HG02642 (cell line): ENCODE results near the gene AP3S2.
"Not testable (repeated sequence)": the region's sequence is repeated elsewhere in the genome, so short reads cannot be mapped to it uniquely, and the experiment has no call there.

ENCODE experiments used
- ATAC-seq: cut with Tn5 transposase; IDR thresholded peaks from one replicate; pipeline ENCODE4 v1.9.1; 2021; ENCODE audit warnings: mild to moderate bottlenecking; ENCODE audit not compliant: unreplicated experiment, poor library complexity

AP3S2 gene

DNA sequence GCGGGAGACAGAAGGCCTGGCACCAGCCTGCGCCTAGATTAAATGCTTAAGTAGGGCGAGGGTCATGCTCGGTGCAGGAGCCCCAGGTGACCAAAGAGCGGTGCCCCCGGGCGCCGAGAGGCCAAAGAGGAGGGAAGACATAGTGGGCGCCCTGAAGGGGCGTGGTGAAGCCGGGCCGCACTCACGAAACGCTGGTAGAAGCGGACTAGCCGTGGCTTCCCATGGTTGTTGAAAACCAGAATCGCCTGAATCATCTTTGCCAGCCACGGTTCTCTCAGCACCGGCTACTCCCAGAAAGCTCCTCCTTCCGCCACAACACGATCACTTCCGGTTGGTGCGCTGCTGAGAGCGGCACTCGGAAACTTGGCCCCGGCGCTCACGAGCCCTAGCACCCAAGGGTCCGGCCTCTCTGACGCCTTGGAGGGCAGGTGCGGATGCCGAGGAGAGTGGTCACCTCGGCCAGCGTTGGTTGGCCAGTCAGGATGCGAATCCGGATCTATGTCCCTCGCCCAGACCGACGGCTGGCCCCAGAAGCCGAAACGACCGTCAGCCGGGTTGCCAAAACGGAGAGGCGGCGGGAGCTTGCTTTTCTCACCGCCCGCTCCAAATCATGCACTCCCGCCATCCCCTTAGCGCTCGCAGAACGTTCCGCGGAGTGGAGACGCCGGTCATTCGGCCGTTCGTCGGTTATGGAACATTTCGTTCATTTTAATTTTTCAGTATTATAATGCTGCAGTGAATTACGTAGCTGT is at the start of gene AP3S2:
Gene AP3S2, minus strand, starts transcription at position 299 of the 752 bp plus-strand sequence. Its CDS starts 45 bp downstream, at position 254.
- peak; percentile 94 for ATAC-seq

DNA sequence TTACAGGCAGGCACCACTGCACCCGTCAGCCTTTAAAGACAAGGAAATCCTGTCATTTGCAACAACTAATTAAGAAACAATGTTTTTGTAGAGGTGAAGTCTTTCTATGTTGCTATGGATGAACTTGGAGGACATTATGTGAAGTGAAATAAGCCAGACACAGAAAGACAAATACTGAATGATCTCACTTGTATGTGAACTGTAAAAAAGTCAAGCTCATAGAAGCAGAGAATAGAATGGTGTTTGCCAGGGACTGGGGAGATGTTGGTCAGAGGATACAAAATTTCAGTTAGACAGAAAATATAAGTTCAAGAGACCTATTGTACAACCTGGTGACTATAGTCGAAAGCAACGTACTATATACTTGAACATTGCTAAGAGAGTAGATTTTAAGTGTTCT is 46.1 kb upstream of the AP3S2 start:
- ATAC-seq: no peak

GRCh38 chr15:89939377-89939776 is 45.6 kb upstream of the AP3S2 start:
- ATAC-seq: not testable (repeated sequence)

DNA sequence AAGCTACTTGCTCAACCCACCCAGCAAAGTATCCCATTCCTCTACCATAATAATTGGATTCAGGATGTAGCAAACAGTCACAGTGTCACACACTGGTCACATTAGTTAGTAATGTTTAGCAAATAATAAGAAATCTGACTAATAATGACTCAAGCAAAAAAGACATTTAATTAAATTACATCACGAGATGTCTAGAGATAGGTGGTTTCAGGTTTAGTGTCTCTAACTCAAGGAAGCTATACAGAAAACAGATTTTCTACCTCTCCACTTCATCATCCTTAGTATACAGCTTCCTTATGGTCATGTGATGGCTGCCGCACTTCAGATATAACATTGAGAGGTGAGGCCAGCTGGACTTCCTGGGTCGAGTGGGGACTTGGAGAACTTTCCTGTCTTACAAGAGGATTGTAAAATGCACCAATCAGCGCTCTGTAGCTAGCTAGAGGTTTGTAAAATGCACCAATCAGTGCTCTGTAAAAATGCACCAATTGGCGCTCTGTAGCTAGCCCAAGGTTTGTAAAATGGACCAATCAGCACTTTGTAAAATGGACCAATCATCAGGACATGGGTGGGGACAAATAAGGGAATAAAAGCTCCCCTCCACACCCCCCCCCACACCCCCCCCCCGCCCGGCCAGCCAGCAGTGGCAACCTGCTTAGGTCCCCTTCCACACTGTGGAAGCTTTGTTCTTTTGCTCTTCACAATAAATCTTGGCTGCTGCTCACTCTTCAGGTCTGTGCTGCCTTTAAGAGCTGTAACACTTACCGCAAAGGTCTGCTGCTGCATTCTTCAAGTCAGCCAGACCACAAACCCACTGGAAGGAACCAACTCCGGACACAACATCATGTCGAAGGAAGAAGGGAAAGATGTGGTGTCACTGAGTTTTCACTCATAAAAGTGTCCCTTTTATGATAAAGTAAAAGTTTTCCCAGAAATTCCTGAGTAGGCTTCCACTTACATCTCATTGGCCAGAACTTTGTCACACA is 43.9 kb upstream of the AP3S2 start:
- ATAC-seq: no peak

DNA sequence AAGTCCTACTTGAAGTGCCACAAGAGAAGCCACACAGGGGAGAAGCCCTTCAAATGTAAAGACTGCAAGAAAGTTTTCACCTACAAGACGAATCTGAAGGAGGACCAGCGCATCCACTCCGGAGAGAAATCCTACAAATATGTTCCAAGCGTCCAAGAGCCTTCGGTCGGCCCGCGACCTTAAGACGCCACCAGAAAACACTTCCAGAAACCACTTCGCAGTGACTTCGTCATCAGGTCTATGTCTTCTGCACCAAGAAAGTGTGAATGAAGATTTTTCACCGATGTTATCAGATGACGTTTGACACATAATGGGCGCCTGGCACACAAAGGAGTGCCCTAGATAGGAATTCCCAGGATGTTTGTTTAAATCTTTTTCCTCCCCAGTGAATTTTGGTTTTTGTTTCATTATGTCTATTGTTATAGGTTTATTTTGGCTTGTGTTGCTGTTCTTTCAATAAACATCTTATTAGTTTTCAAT is 43.0 kb upstream of the AP3S2 start:
- no peak for ATAC-seq

DNA sequence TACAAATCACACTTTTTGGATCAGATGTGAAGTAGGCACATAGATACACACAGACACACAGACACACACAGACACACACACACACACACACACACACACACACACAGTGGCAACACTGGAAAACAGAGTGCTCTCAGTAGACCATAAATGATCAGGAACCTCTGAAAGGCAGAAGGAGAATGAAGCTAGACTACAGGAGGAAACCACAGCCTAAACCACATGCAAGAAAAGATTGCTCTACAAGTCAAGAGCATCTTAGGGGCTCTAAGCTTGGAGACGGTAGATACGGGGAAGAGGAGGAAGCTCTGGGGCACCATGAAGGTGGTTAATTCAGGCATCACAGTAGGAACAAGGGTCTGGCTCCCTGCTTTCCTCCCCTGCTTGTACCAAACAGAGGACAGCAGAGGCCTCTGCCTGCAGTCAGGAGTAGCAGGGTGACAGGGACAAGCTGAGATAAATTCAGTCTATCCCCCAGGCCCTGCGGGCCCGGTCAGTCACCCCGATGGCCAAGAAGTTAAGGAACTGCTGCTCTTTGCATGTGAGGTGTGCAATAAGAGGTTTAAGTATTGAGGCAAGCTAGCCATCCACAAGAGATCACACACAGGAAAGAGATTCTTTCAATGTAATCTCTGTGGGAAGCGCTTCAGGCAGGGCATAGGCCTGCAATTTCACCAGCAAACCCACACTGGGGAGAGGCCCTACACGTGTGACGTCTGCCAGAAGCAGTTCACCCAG is 42.4 kb upstream of the AP3S2 start:
- ATAC-seq: no peak

DNA sequence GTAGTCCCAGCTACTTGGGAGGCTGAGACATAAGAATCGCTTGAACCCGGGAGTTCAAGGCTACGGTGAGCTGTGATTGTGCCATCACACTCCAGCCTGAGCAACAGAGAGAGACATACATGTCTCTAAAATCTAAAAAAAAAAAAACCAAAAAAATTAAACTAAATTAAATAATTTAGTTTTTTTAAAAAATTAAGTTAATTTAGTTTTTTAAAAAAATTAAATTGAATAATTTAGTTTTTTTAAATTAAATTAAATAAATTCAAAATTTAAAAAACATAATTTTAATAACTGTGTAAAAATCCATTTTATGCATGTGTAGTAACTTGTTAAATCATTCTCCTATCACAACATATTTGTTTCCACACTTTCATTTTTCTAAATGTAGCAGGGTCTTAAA is 39.1 kb upstream of the AP3S2 start:
- ATAC-seq: no peak

DNA sequence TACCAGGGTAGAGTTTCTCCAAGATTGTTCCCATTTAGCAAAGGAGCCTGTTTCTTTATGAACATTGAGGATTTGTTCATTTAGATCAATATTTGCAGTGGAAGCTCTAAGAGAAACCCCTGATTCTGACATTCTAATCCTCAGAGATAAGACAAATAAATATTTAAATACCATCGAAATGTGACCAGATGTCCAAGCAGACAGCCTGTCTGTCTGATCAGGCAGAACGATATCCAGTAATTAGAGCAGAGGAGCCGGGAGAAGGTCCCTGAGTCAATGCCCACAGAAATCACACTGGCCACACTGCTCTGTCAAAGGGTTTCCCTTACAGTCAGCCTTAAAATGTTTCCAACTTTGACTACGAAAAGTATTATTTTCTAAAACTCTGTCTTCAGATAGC is 34.6 kb upstream of the AP3S2 start:
- ATAC-seq: no peak

DNA sequence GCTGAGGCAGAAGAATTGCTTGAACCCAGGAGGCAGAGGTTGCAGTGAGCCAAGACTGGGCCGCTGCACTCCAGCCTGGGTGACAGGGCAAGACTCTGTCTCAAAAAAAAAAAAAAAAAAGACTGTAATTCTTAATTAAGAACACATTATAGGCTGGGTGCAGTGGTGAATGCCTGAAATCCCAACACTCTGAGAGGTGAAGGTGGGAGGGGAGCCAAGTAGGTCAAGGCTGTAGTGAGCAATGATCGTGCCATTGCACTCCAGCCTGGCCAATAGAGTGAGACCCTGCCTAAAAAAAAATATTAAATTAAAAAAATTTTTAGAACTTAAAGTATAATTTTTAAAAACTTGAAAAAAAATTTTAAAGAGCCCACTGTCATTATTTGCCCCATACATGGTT is 32.4 kb upstream of the AP3S2 start:
- no peak for ATAC-seq

DNA sequence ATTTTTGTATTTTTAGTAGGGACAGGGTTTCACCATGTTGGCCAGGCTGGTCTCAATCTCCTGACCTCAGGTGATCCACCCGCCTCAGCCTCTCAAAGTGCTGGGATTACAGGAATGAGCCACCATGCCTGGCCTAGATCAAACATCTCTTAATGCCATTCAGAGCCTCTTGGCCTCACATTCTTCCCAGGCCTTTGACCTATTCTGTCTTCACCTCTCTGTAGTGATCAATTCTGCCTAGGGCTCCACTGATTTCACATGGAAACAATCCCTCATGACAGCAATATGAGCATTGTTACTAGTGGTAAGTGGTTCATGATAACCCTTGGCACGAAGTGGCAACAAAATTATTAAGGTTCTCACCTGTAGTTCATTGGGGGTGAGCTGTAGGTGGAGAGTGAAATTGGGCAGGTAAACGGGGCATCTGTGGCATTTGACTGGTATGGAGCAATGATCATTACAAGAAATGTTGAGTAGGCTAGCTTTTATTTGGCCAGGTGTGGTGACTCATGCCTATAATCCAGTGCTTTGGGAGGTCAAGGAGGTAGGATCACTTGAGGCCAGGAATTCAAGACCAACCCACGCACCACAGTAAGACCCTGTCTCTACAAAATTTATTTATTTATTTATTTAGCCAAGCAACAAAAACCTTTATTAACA is 23.8 kb upstream of the AP3S2 start:
- no peak for ATAC-seq

DNA sequence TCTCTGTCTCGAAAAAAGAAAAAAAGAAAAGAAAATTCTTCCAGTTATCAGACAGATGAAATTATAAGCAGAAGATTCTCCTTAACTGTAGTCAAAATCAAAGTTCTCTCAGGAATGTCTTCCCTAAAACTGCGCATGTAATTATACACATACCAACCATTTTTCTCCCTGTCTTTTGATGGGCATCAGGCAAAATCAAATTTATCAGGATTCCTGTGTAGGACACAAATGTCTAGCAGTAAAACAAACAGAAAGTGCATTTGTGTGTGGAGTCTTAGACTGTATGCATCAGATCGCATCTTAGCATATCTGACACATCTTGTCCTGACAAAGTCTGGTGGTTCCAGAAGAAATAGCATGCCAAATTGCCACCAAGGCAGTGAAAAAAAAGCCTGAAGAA is 22.9 kb upstream of the AP3S2 start:
- ATAC-seq: no peak

DNA sequence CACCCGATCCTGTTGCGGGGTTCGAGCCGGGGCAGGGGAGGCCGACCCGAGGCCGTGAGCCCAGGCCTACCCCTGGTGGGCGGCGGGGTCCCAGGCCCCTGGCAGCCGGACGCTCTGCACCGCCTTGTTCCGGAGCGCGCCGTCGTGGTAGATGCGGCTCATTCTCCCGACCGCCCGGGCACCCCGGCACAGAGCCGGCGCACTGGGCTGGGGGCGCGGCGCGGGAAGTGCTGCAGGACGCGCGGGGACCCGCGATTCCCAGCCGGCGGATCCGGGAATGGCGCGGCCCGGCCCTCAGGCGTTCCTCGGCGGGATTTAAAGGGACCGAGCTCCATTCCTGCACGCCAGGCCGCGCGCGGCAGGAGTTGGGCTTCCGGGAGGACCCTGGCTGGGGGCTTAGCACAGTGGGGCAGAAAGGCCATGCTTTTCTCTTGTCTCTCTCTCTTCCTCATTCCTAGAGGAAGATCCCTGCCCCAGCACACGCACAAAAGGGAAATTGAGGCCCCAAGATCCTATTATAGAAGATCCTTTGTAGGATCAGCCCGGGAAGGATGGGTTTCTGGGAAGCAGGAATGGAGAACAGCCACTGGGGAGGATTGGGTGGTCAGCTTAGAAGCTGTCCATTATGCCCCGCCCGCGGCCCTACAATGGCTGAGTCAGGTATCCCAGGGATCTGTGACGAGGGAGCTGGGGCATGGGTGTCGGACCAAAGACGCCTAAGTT is 19.0 kb upstream of the AP3S2 start, which contains the start of gene ARPIN:
Gene ARPIN, minus strand, starts transcription at position 279 of the 723 bp plus-strand sequence. Its CDS starts 117 bp downstream, at position 162.
- no peak for ATAC-seq

GRCh38 chr15:89912145-89912673 is 18.4 kb upstream of the AP3S2 start:
- ATAC-seq: no peak

- ATAC-seq: no peak
Observed at GRCh38 chr15:89910891-89911626, 17.3 kb upstream of the AP3S2 start.

GRCh38 chr15:89909611-89910010 is 15.8 kb upstream of the AP3S2 start:
- no peak for ATAC-seq

DNA sequence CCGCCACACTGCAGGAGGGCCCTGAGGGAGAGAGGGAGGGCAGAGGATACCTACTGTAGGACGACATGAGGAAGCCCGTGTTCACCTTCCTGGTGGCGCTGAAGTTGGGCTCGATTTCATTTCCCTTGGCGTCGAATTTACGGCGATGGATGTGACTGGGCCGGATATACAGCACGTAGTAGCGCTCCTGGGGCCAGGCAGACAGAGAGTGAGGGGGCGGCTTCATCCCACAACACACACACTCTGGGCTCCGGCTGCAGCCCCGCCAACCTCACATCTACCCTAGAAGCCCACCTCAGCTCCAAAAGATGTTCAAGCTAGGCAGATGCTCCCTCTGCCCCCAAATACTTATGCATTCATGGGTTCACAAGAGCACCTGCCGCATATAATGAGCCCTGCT is 14.4 kb upstream of the AP3S2 start:
- ATAC-seq: no peak

DNA sequence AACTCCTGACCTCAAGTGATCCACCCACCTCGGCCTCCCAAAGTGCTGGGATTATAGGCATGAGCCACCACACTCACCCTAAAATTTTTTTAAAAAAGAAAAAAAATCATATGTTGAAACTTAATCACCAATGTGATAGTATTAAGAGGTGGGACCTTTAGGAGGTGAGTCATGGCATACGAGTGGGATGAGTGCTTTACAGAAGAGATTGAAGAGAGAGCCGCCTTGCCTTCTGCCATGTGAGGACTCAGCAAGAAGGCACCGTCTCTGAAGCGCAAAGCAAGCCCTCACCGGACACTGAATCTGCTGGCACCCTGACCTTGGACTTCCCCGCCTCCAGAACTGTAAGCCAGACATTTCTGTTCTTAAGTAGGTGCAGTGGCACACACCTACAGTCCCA is 13.5 kb upstream of the AP3S2 start:
- no peak for ATAC-seq

- no peak for ATAC-seq
Observed at GRCh38 chr15:89905846-89906378, 12.1 kb upstream of the AP3S2 start.
